PFSK-1 (cell line): ENCODE data around the gene PANK2.

Experiments used
- FOXP2 ChIP-seq: optimal IDR thresholded peaks from 2 replicates; pipeline ENCODE3; 2011; ENCODE audit warnings: borderline replicate concordance, control low read depth, inconsistent platforms; ENCODE audit not compliant: insufficient read depth; ENCODE audit errors: extremely low read length, extremely low read depth
- POLR2AphosphoS5 ChIP-seq: IDR thresholded peaks from 2 replicates; pipeline ENCODE4 v1.6.1; 2012; ENCODE audit warnings: low read depth, mild to moderate bottlenecking, control low read depth, low read length, moderate library complexity
- SIN3A ChIP-seq: IDR thresholded peaks from 2 replicates; pipeline ENCODE4 v1.6.1; 2012; ENCODE audit warnings: mild to moderate bottlenecking, low read length, moderate library complexity, borderline replicate concordance; ENCODE audit not compliant: insufficient read depth
- TAF1 ChIP-seq: IDR thresholded peaks from 2 replicates; pipeline ENCODE4 v1.6.1; 2012; ENCODE audit warnings: low read length, control low read depth, borderline replicate concordance; ENCODE audit not compliant: insufficient read depth
- TF ChIP-seq, protein P1 (sequence below), 2 experiments: IDR thresholded peaks; 2 replicates each; pipeline versions ENCODE4 v1.6.1 to v1.8.0; 2011 to 2012; ENCODE audit warnings: low read depth in 2 of 2, low read length in 2 of 2, control low read depth in 1 of 2, inconsistent platforms in 1 of 2, mild to moderate bottlenecking in 1 of 2, moderate library complexity in 1 of 2; ENCODE audit not compliant: insufficient read depth in 1 of 2

The PANK2 gene

DNA sequence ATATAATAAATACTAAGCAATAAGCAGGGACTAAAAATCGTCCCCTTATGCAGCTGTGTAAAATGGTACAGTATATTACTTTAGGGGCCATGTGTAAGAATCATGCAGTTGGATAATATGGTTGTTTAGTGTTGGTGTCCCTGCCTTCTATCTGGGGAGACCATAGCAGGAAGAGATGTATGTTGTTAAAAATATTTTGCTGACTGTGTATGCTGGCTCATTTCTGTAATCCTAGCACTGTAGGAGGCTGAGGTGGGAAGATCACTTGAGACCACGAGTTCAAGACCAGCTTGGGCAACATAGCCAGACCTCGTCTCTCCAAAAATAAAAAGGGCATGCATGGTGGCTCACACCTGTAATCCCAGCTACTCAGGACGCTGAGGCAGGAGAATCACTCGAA lies 5.6 kb downstream of the PANK2 start:
- TF ChIP-seq FOXP2 = no peak
- no peak for TF ChIP-seq POLR2AphosphoS5
- no peak for TF ChIP-seq SIN3A
- TF ChIP-seq, protein P1, sequence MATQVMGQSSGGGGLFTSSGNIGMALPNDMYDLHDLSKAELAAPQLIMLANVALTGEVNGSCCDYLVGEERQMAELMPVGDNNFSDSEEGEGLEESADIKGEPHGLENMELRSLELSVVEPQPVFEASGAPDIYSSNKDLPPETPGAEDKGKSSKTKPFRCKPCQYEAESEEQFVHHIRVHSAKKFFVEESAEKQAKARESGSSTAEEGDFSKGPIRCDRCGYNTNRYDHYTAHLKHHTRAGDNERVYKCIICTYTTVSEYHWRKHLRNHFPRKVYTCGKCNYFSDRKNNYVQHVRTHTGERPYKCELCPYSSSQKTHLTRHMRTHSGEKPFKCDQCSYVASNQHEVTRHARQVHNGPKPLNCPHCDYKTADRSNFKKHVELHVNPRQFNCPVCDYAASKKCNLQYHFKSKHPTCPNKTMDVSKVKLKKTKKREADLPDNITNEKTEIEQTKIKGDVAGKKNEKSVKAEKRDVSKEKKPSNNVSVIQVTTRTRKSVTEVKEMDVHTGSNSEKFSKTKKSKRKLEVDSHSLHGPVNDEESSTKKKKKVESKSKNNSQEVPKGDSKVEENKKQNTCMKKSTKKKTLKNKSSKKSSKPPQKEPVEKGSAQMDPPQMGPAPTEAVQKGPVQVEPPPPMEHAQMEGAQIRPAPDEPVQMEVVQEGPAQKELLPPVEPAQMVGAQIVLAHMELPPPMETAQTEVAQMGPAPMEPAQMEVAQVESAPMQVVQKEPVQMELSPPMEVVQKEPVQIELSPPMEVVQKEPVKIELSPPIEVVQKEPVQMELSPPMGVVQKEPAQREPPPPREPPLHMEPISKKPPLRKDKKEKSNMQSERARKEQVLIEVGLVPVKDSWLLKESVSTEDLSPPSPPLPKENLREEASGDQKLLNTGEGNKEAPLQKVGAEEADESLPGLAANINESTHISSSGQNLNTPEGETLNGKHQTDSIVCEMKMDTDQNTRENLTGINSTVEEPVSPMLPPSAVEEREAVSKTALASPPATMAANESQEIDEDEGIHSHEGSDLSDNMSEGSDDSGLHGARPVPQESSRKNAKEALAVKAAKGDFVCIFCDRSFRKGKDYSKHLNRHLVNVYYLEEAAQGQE (IDR thresholded peaks at IDR 0.05; ENCODE audit: insufficient read depth in 1 of 2, low read depth in 2 of 2, low read length in 2 of 2) = no peak
- TF ChIP-seq TAF1 = no peak

DNA sequence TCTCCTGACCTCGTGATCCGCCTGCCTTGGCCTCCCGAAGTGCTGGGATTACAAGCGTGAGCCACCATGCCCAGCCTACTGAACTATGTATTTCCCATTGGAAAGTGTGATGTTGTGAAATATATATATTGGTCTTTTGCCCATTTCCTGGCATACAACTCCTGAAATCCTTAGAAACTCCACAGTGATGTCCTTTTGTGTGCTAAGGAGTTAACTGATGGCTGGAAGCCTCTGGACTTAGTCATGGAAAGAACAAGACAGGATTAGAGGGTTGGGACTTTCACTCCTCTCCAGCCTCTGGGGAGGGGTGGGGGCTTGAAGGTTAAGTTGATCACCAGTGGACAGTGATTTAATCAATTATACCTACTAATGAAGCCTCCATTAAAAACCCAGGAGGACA lies 7.1 kb downstream of the PANK2 start:
- TF ChIP-seq SIN3A (no peak), FOXP2 (no peak), TAF1 (no peak), POLR2AphosphoS5 (no peak)
- TF ChIP-seq, protein P1 (IDR thresholded peaks at IDR 0.05; ENCODE audit: insufficient read depth in 1 of 2, low read depth in 2 of 2, low read length in 2 of 2) = no peak

DNA sequence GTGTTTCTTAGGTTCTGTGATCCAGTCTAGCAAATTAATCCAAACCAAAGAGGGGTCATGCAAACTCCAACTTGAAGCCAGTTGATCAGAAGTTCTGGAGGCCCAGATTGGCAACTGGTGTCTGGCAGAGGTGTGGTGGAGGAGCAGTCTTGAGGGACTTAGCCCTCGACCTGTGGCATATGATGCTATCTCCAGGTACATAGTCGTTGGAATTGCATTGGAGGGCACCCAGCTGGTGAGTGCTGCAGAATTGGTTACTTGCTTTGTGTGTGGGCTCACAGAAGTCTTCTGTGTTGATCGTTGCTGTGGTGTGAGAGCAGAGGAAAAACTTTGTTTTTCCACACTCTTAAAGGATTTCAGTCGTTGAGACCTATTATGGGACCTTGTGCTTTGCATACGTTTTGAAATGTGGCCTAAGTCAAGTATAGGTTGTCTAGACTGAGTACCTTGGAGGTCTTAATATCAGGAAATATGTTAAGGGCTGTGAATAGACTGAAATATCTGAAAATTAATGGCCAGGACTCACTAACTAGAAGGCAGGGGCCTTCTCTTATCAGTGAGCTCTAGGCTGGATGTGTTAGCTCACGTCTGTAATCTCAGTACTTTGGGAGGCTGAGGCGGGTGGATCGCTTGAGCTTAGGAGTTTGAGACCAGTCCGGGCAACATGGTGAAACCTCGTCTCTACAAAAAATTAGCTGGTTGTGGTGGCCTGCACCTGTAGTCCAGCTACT lies 7.8 kb downstream of the PANK2 start:
- TF ChIP-seq TAF1 (no peak), SIN3A (no peak), POLR2AphosphoS5 (no peak), FOXP2 (no peak)
- TF ChIP-seq, protein P1 (IDR thresholded peaks at IDR 0.05; ENCODE audit: insufficient read depth in 1 of 2, low read depth in 2 of 2, low read length in 2 of 2) = no peak

DNA sequence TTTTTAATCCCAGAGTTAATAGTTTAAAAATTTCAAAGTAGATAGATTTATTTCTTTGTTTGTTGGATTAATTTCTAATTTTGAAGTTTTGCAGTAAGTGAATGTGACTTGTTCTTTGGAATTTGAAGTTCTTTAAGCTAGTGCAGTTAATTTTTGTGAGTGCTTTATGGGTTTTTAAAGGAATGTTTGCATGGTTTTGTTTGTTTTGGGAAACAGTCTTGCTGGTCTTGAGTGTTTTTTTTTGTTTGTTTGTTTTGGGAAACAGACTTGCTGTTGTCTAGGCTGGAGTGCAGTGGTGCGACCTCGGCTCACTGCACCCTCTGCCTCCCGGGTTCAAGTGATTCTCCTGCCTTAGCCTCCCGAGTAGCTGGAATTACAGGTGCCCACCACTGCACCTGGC lies 9.5 kb downstream of the PANK2 start:
- TF ChIP-seq TAF1 (no peak), POLR2AphosphoS5 (no peak), FOXP2 (no peak), SIN3A (no peak)
- TF ChIP-seq, protein P1 (IDR thresholded peaks at IDR 0.05; ENCODE audit: insufficient read depth in 1 of 2, low read depth in 2 of 2, low read length in 2 of 2) = no peak

DNA sequence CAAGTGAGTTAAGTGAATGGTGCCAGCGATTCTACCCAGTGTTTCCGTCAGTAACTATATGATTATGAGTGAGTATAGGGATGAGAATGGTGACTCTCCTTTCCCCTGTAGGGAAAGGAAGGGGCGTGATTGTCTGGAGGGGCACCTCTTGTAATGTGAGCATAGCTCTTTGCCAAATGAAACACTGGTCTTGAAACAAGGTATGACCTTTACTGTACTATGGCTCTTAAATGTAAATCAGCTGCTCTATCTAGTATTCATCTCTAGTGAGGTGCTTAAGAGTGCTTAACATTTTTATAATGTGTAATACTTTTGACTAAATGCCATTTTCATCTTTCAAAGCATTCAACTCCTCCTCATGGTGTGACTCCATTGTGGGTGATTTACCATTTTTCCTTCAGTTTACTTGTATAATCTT lies 11.0 kb downstream of the PANK2 start:
- no peak for TF ChIP-seq POLR2AphosphoS5
- no peak for TF ChIP-seq TAF1
- TF ChIP-seq, protein P1 (IDR thresholded peaks at IDR 0.05; ENCODE audit: insufficient read depth in 1 of 2, low read depth in 2 of 2, low read length in 2 of 2) = no peak
- TF ChIP-seq FOXP2 = no peak
- TF ChIP-seq SIN3A = no peak
